GM12891 (cell line): ENCODE measurements around the gene MARCHF9.

ENCODE experiments used
- POLR2A ChIP-seq: IDR thresholded peaks from 2 replicates; pipeline ENCODE4 v1.6.1; 2011; ENCODE audit warnings: low read depth, low read length, control low read depth
- POLR2AphosphoS5 ChIP-seq: IDR thresholded peaks from 2 replicates; pipeline ENCODE4 v1.6.1; 2011; ENCODE audit warnings: low read depth, low read length, control low read depth

- TF ChIP-seq POLR2AphosphoS5, result no peak
- no peak for TF ChIP-seq POLR2A
Measured at GRCh38 chr12:57808351-57808750, 53.4 kb downstream of the MARCHF9 start.
